Suprapubic skin (tissue), 4 donors: ENCODE results near the gene PCBD2. TPM values are rescaled to one million over a fixed set of nuclear protein-coding genes. Genes with fewer than 3 reads are reported as not detected.

Experiments used
- DNase-seq, 2 donors: peaks; one replicate each; pipeline ENCODE4 v3.0.0-alpha.2; 2019; ENCODE audit warnings: low spot score in 2 of 2
- H3K27ac ChIP-seq: fragments of 200-600 bp; sonication (generic); one replicate; pipeline ENCODE4 v1.5.1; 2019
- H3K27me3 ChIP-seq: fragments of 200-600 bp; sonication (generic); one replicate; pipeline ENCODE4 v1.5.1; 2019
- H3K36me3 ChIP-seq: fragments of 200-600 bp; sonication (generic); one replicate; pipeline ENCODE4 v1.5.1; 2019
- H3K4me1 ChIP-seq: fragments of 200-600 bp; sonication (generic); one replicate; pipeline ENCODE4 v1.5.1; 2019
- H3K4me3 ChIP-seq: fragments of 200-600 bp; sonication (generic); one replicate; pipeline ENCODE4 v1.5.1; 2019; ENCODE audit warnings: mild to moderate bottlenecking
- H3K9me3 ChIP-seq: fragments of 200-600 bp; sonication (generic); one replicate; pipeline ENCODE4 v1.5.1; 2019
- EP300 ChIP-seq: sonication (generic); formaldehyde crosslinking; IDR thresholded peaks from one replicate; pipeline ENCODE4 v1.6.1; 2017; ENCODE audit warnings: antibody characterized with exemption
- POLR2A ChIP-seq, 2 donors: fragments of 450-650 bp; IDR thresholded peaks; one replicate each; pipeline ENCODE4 v1.6.1; 2017; ENCODE audit warnings: antibody characterized with exemption in 2 of 2, mild to moderate bottlenecking in 2 of 2, moderate library complexity in 2 of 2
- POLR2AphosphoS5 ChIP-seq, 3 donors: sonication (generic); formaldehyde crosslinking; IDR thresholded peaks; one replicate each; pipeline ENCODE4 v1.6.1; 2017; ENCODE audit warnings: antibody characterized with exemption in 3 of 3
- WGBS: methylation state at CpG from one replicate; pipeline ENCODE4 v1.1.5; 2018; 5-methylcytosine and 5-hydroxymethylcytosine counted together
- total RNA-seq, 4 donors: library from RNA; depleted of rRNA; stranded (reverse); fragments of >200 nt; gene quantifications; one replicate each; pipeline ENCODE4 v1.1.0, GENCODE V29; 2016
- TF ChIP-seq, protein P1 (sequence below), 2 donors: fragments of 200-600 bp in 1 of 2; fragments of 450-650 bp in 1 of 2; sonication (generic) in 1 of 2; IDR thresholded peaks; one replicate each; pipeline ENCODE4 v1.5.1; 2016 to 2019; ENCODE audit warnings: antibody characterized with exemption in 2 of 2, mild to moderate bottlenecking in 1 of 2, moderate library complexity in 1 of 2

The PCBD2 gene
- total RNA-seq, 4 donors from 2014 or later = 8.2 to 13.4 (median 9.1) TPM

DNA sequence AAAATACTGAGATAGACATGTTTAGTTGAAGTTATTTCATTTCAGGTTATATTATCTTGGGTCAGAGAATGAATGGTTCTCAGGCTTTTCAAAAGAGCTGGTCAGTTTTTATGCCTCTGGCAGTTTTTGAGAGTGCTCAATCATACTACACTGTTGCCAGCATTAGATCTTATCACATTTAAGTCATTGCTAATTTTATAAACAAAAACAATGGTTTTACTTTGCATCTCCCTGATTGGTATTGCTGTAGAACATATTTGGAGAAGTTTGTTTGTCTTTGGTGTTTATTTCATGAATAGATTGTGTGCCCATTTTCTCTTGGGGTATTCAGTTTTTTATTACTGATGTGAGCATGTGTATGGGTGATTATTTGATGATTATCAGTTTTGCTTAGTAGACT lies 64.2 kb downstream of the PCBD2 start:
- no peak for DNase-seq
- peaks cover 13% of the 10 kb centered on the region for H3K36me3 ChIP-seq
- no peaks in the 10 kb centered on the region for H3K27me3 ChIP-seq
- H3K27ac ChIP-seq = no peak overlapping the region
- no peak for TF ChIP-seq POLR2A (IDR thresholded peaks at IDR 0.05)
- TF ChIP-seq POLR2AphosphoS5 (IDR thresholded peaks at IDR 0.05) = no peak
- TF ChIP-seq, protein P1, sequence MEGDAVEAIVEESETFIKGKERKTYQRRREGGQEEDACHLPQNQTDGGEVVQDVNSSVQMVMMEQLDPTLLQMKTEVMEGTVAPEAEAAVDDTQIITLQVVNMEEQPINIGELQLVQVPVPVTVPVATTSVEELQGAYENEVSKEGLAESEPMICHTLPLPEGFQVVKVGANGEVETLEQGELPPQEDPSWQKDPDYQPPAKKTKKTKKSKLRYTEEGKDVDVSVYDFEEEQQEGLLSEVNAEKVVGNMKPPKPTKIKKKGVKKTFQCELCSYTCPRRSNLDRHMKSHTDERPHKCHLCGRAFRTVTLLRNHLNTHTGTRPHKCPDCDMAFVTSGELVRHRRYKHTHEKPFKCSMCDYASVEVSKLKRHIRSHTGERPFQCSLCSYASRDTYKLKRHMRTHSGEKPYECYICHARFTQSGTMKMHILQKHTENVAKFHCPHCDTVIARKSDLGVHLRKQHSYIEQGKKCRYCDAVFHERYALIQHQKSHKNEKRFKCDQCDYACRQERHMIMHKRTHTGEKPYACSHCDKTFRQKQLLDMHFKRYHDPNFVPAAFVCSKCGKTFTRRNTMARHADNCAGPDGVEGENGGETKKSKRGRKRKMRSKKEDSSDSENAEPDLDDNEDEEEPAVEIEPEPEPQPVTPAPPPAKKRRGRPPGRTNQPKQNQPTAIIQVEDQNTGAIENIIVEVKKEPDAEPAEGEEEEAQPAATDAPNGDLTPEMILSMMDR (IDR thresholded peaks at IDR 0.05) = no peak
- no peak for TF ChIP-seq EP300
- no peak overlapping the region for H3K4me3 ChIP-seq
- H3K9me3 ChIP-seq = no peaks in the 10 kb centered on the region
- no peaks in the 10 kb centered on the region for H3K4me1 ChIP-seq

- DNase-seq = no peak
- Histone ChIP-seq H3K4me1 (no peaks in the 10 kb centered on the region), H3K9me3 (peaks cover 14% of the 10 kb centered on the region), H3K27ac (no peak overlapping the region), H3K4me3 (no peak overlapping the region), H3K27me3 (no peaks in the 10 kb centered on the region), H3K36me3 (peaks cover 4% of the 10 kb centered on the region)
- no peak for TF ChIP-seq POLR2A (IDR thresholded peaks at IDR 0.05)
- TF ChIP-seq EP300 = no peak
- TF ChIP-seq, protein P1 (IDR thresholded peaks at IDR 0.05) = no peak
- no peak for TF ChIP-seq POLR2AphosphoS5 (IDR thresholded peaks at IDR 0.05)
- WGBS = 83% methylated on average over 2 of the region's 2 CpGs
Measured at GRCh38 chr5:134975078-134975715, 70.3 kb downstream of the PCBD2 start.

DNA sequence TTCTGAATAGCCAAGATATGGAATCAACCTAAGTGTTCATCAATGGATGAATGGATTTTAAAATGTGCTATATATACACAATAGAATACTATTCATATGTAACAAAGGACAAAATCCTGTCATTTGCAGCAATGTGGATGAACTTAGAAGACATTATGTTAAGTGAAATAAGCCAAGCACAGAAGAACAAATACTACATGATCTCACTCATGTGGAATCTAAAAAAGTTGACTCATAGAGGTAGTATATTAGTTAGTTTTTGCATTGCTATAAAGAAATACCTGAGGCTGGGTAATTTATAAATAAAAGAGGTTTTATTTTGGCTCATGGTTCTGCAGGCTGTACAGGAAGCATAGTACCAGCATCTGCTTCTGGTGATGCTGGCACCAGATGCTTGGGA lies 70.9 kb downstream of the PCBD2 start:
- DNase-seq = no peak
- H3K4me1 ChIP-seq = no peaks in the 10 kb centered on the region
- no peaks in the 10 kb centered on the region for H3K27me3 ChIP-seq
- TF ChIP-seq, protein P1 (IDR thresholded peaks at IDR 0.05) = no peak
- TF ChIP-seq POLR2AphosphoS5 (IDR thresholded peaks at IDR 0.05) (no peak), EP300 (no peak), POLR2A (IDR thresholded peaks at IDR 0.05) (no peak)
- no peak overlapping the region for H3K27ac ChIP-seq
- no peaks in the 10 kb centered on the region for H3K36me3 ChIP-seq
- H3K9me3 ChIP-seq = peaks cover 14% of the 10 kb centered on the region
- no peak overlapping the region for H3K4me3 ChIP-seq

- H3K4me3 ChIP-seq = no peak overlapping the region
- no peaks in the 10 kb centered on the region for H3K27me3 ChIP-seq
- H3K9me3 ChIP-seq = peaks cover 24% of the 10 kb centered on the region
- no peaks in the 10 kb centered on the region for H3K4me1 ChIP-seq
- H3K27ac ChIP-seq = no peak overlapping the region
- no peak for DNase-seq
- TF ChIP-seq POLR2A (IDR thresholded peaks at IDR 0.05) (no peak), EP300 (no peak), POLR2AphosphoS5 (IDR thresholded peaks at IDR 0.05) (no peak)
- TF ChIP-seq, protein P1 (IDR thresholded peaks at IDR 0.05) = no peak
- H3K36me3 ChIP-seq = no peaks in the 10 kb centered on the region
- 92% methylated on average over 1 of the region's 1 CpG for WGBS
Measured at GRCh38 chr5:134976841-134977240, 71.9 kb downstream of the PCBD2 start.

GRCh38 chr5:134979416-134979815 lies 74.5 kb downstream of the PCBD2 start:
- Histone ChIP-seq H3K9me3 (peaks cover 39% of the 10 kb centered on the region), H3K27ac (no peak overlapping the region), H3K4me1 (no peaks in the 10 kb centered on the region), H3K4me3 (no peak overlapping the region), H3K36me3 (no peaks in the 10 kb centered on the region), H3K27me3 (no peaks in the 10 kb centered on the region)
- WGBS = 67% methylated on average over 3 of the region's 3 CpGs
- TF ChIP-seq, protein P1 (IDR thresholded peaks at IDR 0.05) = no peak
- no peak for TF ChIP-seq POLR2AphosphoS5 (IDR thresholded peaks at IDR 0.05)
- TF ChIP-seq POLR2A (IDR thresholded peaks at IDR 0.05) = no peak
- no peak for TF ChIP-seq EP300
- no peak for DNase-seq
